AG09309 (cell line): ENCODE data around the gene RDH16.
"Not testable (repeated sequence)": the region's sequence is repeated elsewhere in the genome, so short reads cannot be mapped to it uniquely, and the experiment has no call there.

ENCODE experiments used
- DNase-seq: peaks from one replicate; pipeline ENCODE4 v3.0.0-alpha.2; 2010; ENCODE audit warnings: low read depth
- H3K4me3 ChIP-seq: 2 replicates; pipeline ENCODE4 v1.5.1; 2011; ENCODE audit warnings: mild to moderate bottlenecking, low read depth, low read length, moderate library complexity; ENCODE audit not compliant: control insufficient read depth
- CTCF ChIP-seq: IDR thresholded peaks from 2 replicates; pipeline ENCODE4 v1.5.1; 2011; ENCODE audit warnings: mild to moderate bottlenecking, low read depth, low read length, inconsistent platforms; ENCODE audit not compliant: insufficient read depth, control insufficient read depth; ENCODE audit errors: missing control alignments

RDH16 gene

GRCh38 chr12:56980941-56981530 lies 23.6 kb upstream of the RDH16 start:
- H3K4me3 ChIP-seq, result no peak overlapping the region
- TF ChIP-seq CTCF, result no peak
- no peak for DNase-seq

- no peak for TF ChIP-seq CTCF
- no peak overlapping the region for H3K4me3 ChIP-seq
- DNase-seq, result no peak
These were observed 22.9 kb upstream of the RDH16 start for GRCh38 chr12:56980268-56980667.

GRCh38 chr12:56979628-56980027 lies 22.2 kb upstream of the RDH16 start:
- no peak for TF ChIP-seq CTCF
- no peak overlapping the region for H3K4me3 ChIP-seq
- no peak for DNase-seq

GRCh38 chr12:56978397-56979138 lies 21.2 kb upstream of the RDH16 start:
- DNase-seq, result no peak
- no peak overlapping the region for H3K4me3 ChIP-seq
- no peak for TF ChIP-seq CTCF

- not testable (repeated sequence) for DNase-seq, H3K4me3 ChIP-seq
These were observed 20.0 kb upstream of the RDH16 start for GRCh38 chr12:56977361-56977760.

GRCh38 chr12:56974224-56974623 lies 16.8 kb upstream of the RDH16 start:
- DNase-seq, H3K4me3 ChIP-seq: not testable (repeated sequence)

GRCh38 chr12:56968910-56969309 lies 11.5 kb upstream of the RDH16 start:
- not testable (repeated sequence) for DNase-seq, H3K4me3 ChIP-seq

- DNase-seq, H3K4me3 ChIP-seq: not testable (repeated sequence)
These were observed 8.7 kb upstream of the RDH16 start for GRCh38 chr12:56965997-56966642.

- H3K4me3 ChIP-seq, DNase-seq: not testable (repeated sequence)
These were observed 7.7 kb upstream of the RDH16 start for GRCh38 chr12:56965124-56965523.

GRCh38 chr12:56963557-56963956 lies 6.1 kb upstream of the RDH16 start:
- not testable (repeated sequence) for DNase-seq, H3K4me3 ChIP-seq

GRCh38 chr12:56962247-56962646 lies 4.8 kb upstream of the RDH16 start:
- H3K4me3 ChIP-seq, DNase-seq: not testable (repeated sequence)
